ENCODE results near the gene TNFRSF19. TPM values are rescaled to one million over a fixed set of nuclear protein-coding genes. Genes with fewer than 3 reads are reported as not detected.

The TNFRSF19 gene
- total RNA-seq, 5 donors from 2014 or later (not counting 1 experiment from before 2014, with no cell fraction given) = 0.19 to 0.35 (median 0.24) TPM; not detected in 1

DNA sequence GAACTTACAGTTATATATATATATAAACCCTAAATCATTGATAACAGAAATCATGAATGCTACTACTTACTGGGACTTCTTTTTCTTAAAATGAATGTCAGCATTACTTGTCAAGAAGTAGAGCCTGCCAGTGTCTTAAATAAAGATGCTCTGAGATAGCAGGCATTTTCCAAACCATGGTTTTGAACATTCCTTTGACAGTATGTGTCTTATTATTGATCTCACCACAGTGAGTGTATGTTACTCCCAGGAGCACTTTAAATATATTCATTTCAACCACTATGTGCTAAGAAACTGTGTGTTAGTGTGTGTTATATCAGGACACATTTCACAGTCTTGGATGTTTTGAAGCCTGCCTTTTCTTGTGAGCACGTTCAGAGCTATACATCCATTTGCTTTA, 28.2 kb downstream of the TNFRSF19 start:
- ATAC-seq (replicated peaks in 1 of 4) (no peak), DNase-seq (no peak)
- peaks cover 0 to 14% of the 10 kb centered on the region in 2 experiments for H3K27me3 ChIP-seq (replicated peaks in 1 of 2; ENCODE audit: control insufficient read depth in 2 of 2, extremely low read depth in 1 of 2, insufficient read depth in 2 of 2, low read length in 1 of 2)
- H3K27ac Mint-ChIP-seq = no peak overlapping the region
- H3K4me3 ChIP-seq (ENCODE audit: control insufficient read depth in 1 of 2, extremely low read depth in 1 of 2, low read length in 1 of 2) = no peak overlapping the region
- ChIA-PET POLR2A (no interaction called here), CTCF (no interaction called here)
- no peaks in the 10 kb centered on the region for H3K36me3 ChIP-seq (ENCODE audit: control insufficient read depth in 2 of 2, extremely low read depth in 1 of 2, insufficient read depth in 1 of 2, low read length in 1 of 2)
- peaks cover 0 to 8% (median 0%) of the 10 kb centered on the region in 3 donors for H3K9me3 Mint-ChIP-seq
- peaks cover 28 to 36% of the 10 kb centered on the region in 2 donors for H3K27me3 Mint-ChIP-seq
- H3K36me3 Mint-ChIP-seq = peaks cover 6% of the 10 kb centered on the region
- no peaks in the 10 kb centered on the region for H3K4me1 Mint-ChIP-seq
- no CpG with 5 or more reads among the region's 1 CpG for WGBS (ENCODE audit: insufficient coverage)
- H3K9me3 ChIP-seq = no peaks in the 10 kb centered on the region
- H3K4me3 Mint-ChIP-seq = no peak overlapping the region
- H3K4me1 ChIP-seq (ENCODE audit: control insufficient read depth in 1 of 2, extremely low read depth in 1 of 2, insufficient read depth in 2 of 2, low read length in 2 of 2) = no peaks in the 10 kb centered on the region
- no peak overlapping the region for H3K27ac ChIP-seq (ENCODE audit: low read length)

- DNase-seq = no peak
- no peak overlapping the region for H3K27ac ChIP-seq (ENCODE audit: low read length)
- ChIA-PET CTCF (no interaction called here), POLR2A (no interaction called here)
- Mint-ChIP-seq H3K36me3 (peaks cover 6% of the 10 kb centered on the region), H3K27ac (no peak overlapping the region), H3K27me3 (peaks cover 28 to 36% of the 10 kb centered on the region in 2 donors), H3K4me1 (no peaks in the 10 kb centered on the region), H3K4me3 (no peak overlapping the region), H3K9me3 (peaks cover 0 to 8% (median 0%) of the 10 kb centered on the region in 3 donors)
- H3K27me3 ChIP-seq (replicated peaks in 1 of 2; ENCODE audit: control insufficient read depth in 2 of 2, extremely low read depth in 1 of 2, insufficient read depth in 2 of 2, low read length in 1 of 2) = peaks cover 0 to 7% of the 10 kb centered on the region in 2 experiments
- no peaks in the 10 kb centered on the region for H3K9me3 ChIP-seq
- no peaks in the 10 kb centered on the region for H3K36me3 ChIP-seq (ENCODE audit: control insufficient read depth in 2 of 2, extremely low read depth in 1 of 2, insufficient read depth in 1 of 2, low read length in 1 of 2)
- H3K4me3 ChIP-seq (ENCODE audit: control insufficient read depth in 1 of 2, extremely low read depth in 1 of 2, low read length in 1 of 2) = no peak overlapping the region
- WGBS (ENCODE audit: insufficient coverage) = 61% methylated on average over 2 of the region's 3 CpGs
- ATAC-seq (replicated peaks in 1 of 4) = no peak
- H3K4me1 ChIP-seq (ENCODE audit: control insufficient read depth in 1 of 2, extremely low read depth in 1 of 2, insufficient read depth in 2 of 2, low read length in 2 of 2) = no peaks in the 10 kb centered on the region
Observed at GRCh38 chr13:23599083-23599925, 29.1 kb downstream of the TNFRSF19 start.

DNA sequence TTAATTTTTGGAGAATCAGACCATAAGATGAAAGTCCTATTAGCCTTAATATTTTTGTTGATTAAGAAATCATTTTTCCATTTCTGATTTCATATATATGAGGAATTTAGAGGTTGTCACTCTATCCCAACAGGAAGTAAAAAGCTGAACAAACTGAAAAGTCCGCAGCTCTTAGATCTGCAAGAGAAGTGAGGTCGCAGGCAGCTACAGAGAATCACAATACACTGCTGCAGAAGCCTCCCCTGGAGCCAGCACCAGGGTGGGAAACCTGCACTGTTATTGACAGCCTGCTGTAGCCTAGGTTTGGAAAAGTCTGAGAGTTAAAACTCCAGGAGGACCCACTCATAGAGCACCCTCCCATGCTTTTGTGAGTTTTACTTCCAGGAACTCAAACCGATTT, 29.9 kb downstream of the TNFRSF19 start:
- H3K27me3 Mint-ChIP-seq = peaks cover 30 to 36% of the 10 kb centered on the region in 2 donors

DNA sequence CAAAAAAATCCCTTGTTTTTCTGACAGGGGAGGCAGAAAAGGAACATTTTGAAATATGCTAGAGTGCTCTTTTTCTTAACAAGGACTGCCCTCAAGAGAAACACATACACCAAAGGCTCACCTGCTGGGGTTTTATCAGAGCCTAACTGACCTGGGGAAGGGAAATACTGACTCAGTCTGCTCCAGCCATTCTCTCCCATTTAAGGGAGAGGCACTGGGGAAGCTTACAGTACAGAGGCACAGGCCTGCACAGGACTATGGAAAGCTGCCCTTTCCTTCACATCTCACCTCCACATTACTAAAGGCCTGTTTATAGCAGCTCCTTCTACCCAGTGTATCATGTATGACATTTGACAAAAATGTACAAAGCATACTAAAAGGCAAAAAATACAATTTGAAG, 30.3 kb downstream of the TNFRSF19 start:
- ATAC-seq (replicated peaks in 1 of 4) = no peak
- Mint-ChIP-seq H3K27me3 (peaks cover 26 to 34% of the 10 kb centered on the region in 2 donors), H3K4me1 (no peaks in the 10 kb centered on the region), H3K27ac (no peak overlapping the region), H3K36me3 (peaks cover 6% of the 10 kb centered on the region), H3K4me3 (no peak overlapping the region), H3K9me3 (peaks cover 0 to 8% (median 0%) of the 10 kb centered on the region in 3 donors)
- no peak for DNase-seq
- Histone ChIP-seq H3K4me1 (ENCODE audit: control insufficient read depth in 1 of 2, extremely low read depth in 1 of 2, insufficient read depth in 2 of 2, low read length in 2 of 2) (no peaks in the 10 kb centered on the region), H3K27me3 (replicated peaks in 1 of 2; ENCODE audit: control insufficient read depth in 2 of 2, extremely low read depth in 1 of 2, insufficient read depth in 2 of 2, low read length in 1 of 2) (peaks cover 0 to 2% of the 10 kb centered on the region in 2 experiments), H3K36me3 (ENCODE audit: control insufficient read depth in 2 of 2, extremely low read depth in 1 of 2, insufficient read depth in 1 of 2, low read length in 1 of 2) (no peaks in the 10 kb centered on the region), H3K9me3 (no peaks in the 10 kb centered on the region), H3K27ac (ENCODE audit: low read length) (no peak overlapping the region), H3K4me3 (ENCODE audit: control insufficient read depth in 1 of 2, extremely low read depth in 1 of 2, low read length in 1 of 2) (no peak overlapping the region)
- POLR2A ChIA-PET = no interaction called here
- CTCF ChIA-PET = no interaction called here

More for the DNA sequence above, 29.9 kb downstream of the TNFRSF19 start:
- Histone ChIP-seq H3K4me1 (ENCODE audit: control insufficient read depth in 1 of 2, extremely low read depth in 1 of 2, insufficient read depth in 2 of 2, low read length in 2 of 2) (no peaks in the 10 kb centered on the region), H3K27me3 (replicated peaks in 1 of 2; ENCODE audit: control insufficient read depth in 2 of 2, extremely low read depth in 1 of 2, insufficient read depth in 2 of 2, low read length in 1 of 2) (peaks cover 0 to 2% of the 10 kb centered on the region in 2 experiments), H3K36me3 (ENCODE audit: control insufficient read depth in 2 of 2, extremely low read depth in 1 of 2, insufficient read depth in 1 of 2, low read length in 1 of 2) (no peaks in the 10 kb centered on the region), H3K9me3 (no peaks in the 10 kb centered on the region), H3K4me3 (ENCODE audit: control insufficient read depth in 1 of 2, extremely low read depth in 1 of 2, low read length in 1 of 2) (no peak overlapping the region), H3K27ac (ENCODE audit: low read length) (no peak overlapping the region)
- Mint-ChIP-seq H3K36me3 (peaks cover 6% of the 10 kb centered on the region), H3K27ac (no peak overlapping the region), H3K4me1 (no peaks in the 10 kb centered on the region), H3K4me3 (no peak overlapping the region), H3K9me3 (peaks cover 0 to 8% (median 0%) of the 10 kb centered on the region in 3 donors)
- WGBS (ENCODE audit: insufficient coverage) = no CpG with 5 or more reads among the region's 3 CpGs
- ChIA-PET POLR2A (no interaction called here), CTCF (no interaction called here)
- ATAC-seq (replicated peaks in 1 of 4) (no peak), DNase-seq (no peak)

- peaks cover 0 to 4% of the 10 kb centered on the region in 2 experiments for H3K27me3 ChIP-seq (replicated peaks in 1 of 2; ENCODE audit: control insufficient read depth in 2 of 2, extremely low read depth in 1 of 2, insufficient read depth in 2 of 2, low read length in 1 of 2)
- Mint-ChIP-seq H3K4me3 (no peak overlapping the region), H3K4me1 (peaks cover 14 to 18% (median 15%) of the 10 kb centered on the region in 3 donors), H3K9me3 (no peaks in the 10 kb centered on the region), H3K36me3 (no peaks in the 10 kb centered on the region), H3K27ac (no peak overlapping the region), H3K27me3 (peaks cover 16 to 21% of the 10 kb centered on the region in 2 donors)
- no peaks in the 10 kb centered on the region for H3K9me3 ChIP-seq
- ChIA-PET CTCF (interaction anchor here (0.5 kb wide), 2 partner anchors 63 to 79 kb away, joined by 3 read pairs; no protein-coding TSS in a partner anchor), POLR2A (no interaction called here)
- H3K36me3 ChIP-seq (ENCODE audit: control insufficient read depth in 2 of 2, extremely low read depth in 1 of 2, insufficient read depth in 1 of 2, low read length in 1 of 2) = no peaks in the 10 kb centered on the region
- no peak overlapping the region for H3K4me3 ChIP-seq (ENCODE audit: control insufficient read depth in 1 of 2, extremely low read depth in 1 of 2, low read length in 1 of 2)
- no peak overlapping the region for H3K27ac ChIP-seq (ENCODE audit: low read length)
- WGBS (ENCODE audit: insufficient coverage) = no CpG with 5 or more reads among the region's 3 CpGs
- no peak for DNase-seq
- no peak for ATAC-seq (replicated peaks in 1 of 4)
- peaks cover 4 to 5% of the 10 kb centered on the region in 2 experiments for H3K4me1 ChIP-seq (ENCODE audit: control insufficient read depth in 1 of 2, extremely low read depth in 1 of 2, insufficient read depth in 2 of 2, low read length in 2 of 2)
Observed at GRCh38 chr13:23605831-23606230, 35.6 kb downstream of the TNFRSF19 start.

- DNase-seq = no peak
- Mint-ChIP-seq H3K4me1 (peaks cover 14 to 18% (median 15%) of the 10 kb centered on the region in 3 donors), H3K9me3 (no peaks in the 10 kb centered on the region), H3K27me3 (peaks cover 18 to 20% of the 10 kb centered on the region in 2 donors), H3K4me3 (no peak overlapping the region), H3K36me3 (no peaks in the 10 kb centered on the region), H3K27ac (no peak overlapping the region)
- no peak overlapping the region for H3K27ac ChIP-seq (ENCODE audit: low read length)
- CTCF ChIA-PET = no interaction called here
- no peaks in the 10 kb centered on the region for H3K36me3 ChIP-seq (ENCODE audit: control insufficient read depth in 2 of 2, extremely low read depth in 1 of 2, insufficient read depth in 1 of 2, low read length in 1 of 2)
- WGBS (ENCODE audit: insufficient coverage) = no CpG with 5 or more reads among the region's 3 CpGs
- no peak overlapping the region for H3K4me3 ChIP-seq (ENCODE audit: control insufficient read depth in 1 of 2, extremely low read depth in 1 of 2, low read length in 1 of 2)
- no peaks in the 10 kb centered on the region for H3K9me3 ChIP-seq
- ATAC-seq (replicated peaks in 1 of 4) = no peak
- peaks cover 0 to 4% of the 10 kb centered on the region in 2 experiments for H3K27me3 ChIP-seq (replicated peaks in 1 of 2; ENCODE audit: control insufficient read depth in 2 of 2, extremely low read depth in 1 of 2, insufficient read depth in 2 of 2, low read length in 1 of 2)
- POLR2A ChIA-PET = no interaction called here
- H3K4me1 ChIP-seq (ENCODE audit: control insufficient read depth in 1 of 2, extremely low read depth in 1 of 2, insufficient read depth in 2 of 2, low read length in 2 of 2) = peaks cover 4 to 5% of the 10 kb centered on the region in 2 experiments
Observed at GRCh38 chr13:23608138-23608537, 37.9 kb downstream of the TNFRSF19 start.
